ENCODE measurements around the gene TTC12.

TTC12 gene

DNA sequence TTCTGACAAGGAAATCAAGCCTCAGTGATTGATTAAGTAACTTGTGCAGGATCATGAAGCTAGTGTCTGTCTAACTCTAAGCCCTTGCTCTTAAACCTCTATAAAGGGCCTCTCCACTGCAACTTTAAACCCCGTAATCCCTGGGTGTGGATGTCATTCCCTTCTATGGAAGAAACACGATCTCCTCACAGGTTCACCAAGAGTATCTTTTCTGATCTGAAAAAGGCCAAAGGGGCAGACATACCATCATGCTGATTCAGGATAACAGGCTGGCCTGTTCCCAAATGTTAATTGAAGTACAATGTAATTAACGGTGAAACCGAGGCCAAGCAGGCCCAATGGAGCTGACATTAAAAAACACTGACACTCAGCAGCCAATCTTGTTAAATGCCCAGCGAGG lies 17.1 kb downstream of the TTC12 start:
- no peak for DNase-seq (ENCODE audit: low read depth in 2 of 2)

DNA sequence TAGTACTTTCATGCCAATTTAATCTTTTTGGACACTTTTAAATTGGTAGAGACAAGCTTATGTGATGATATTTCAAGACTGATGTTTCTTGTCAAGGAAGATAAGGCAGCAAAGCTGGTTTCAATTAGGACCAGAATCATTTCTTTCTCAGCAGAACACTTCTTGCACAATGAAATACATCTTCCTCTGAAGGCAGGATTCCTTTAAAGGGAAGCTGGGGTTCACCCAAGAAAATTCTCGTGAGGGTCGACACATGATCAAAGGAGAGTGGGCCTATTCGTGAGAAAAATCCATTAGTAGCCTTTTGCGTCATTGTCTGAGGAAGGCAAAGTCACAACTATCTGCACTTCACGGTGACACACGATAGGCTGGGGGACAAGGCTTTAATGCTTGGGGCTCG lies 17.6 kb downstream of the TTC12 start:
- no peak for DNase-seq (ENCODE audit: low read depth in 2 of 2)

DNA sequence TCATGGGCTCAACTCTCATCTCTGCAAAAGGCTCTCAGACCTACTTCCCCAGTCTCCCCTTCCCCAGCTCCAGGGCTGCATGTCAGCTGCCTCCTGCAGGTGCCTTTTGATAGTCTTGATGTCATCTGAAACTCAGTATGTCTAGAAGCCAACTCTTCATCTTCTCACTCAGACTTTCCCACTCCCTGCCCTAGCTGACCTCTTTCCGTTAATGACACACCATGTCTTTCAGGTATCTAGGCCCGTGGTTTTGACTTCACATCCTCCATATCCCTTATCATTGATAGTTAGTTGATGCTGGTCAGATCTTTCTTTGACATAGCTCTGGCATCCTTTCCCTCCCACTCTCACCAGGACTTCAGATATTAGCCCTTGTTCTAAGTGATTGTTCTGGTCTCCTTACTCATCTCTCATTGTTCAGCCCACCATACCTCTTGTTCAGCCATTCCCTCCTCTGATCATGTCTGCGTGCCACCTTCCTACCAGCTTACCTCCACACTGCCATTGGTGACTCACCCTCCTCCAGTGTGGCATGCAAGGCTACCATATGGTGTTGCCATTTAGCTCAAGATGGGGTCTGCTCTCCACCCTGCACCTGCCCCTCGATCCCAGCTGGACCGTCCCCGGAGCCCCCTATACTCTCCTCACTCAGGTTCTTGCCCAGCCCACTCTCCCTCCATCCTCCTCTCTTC lies 18.4 kb downstream of the TTC12 start:
- no peak for DNase-seq (ENCODE audit: low read depth in 2 of 2)

DNA sequence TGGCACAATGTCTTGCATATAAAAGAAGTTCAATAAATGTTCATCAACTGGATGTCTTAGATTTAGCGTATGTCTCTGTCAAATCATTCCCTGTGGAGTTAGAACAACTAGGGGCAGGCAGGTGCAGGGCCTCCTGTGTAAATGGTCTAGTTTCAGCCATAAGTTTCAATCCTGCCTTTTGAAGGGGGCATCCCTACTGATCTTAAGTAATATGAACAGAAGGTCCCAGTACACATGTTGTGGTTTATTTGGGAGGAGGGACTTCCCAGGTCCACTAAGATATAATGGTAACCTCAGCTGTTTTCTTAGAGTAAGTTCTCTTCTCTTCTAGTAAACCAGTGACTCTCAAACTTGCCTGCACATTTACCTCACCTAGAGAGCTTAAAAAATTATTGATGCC lies 19.8 kb downstream of the TTC12 start:
- no peak for DNase-seq (ENCODE audit: low read depth in 2 of 2)

DNA sequence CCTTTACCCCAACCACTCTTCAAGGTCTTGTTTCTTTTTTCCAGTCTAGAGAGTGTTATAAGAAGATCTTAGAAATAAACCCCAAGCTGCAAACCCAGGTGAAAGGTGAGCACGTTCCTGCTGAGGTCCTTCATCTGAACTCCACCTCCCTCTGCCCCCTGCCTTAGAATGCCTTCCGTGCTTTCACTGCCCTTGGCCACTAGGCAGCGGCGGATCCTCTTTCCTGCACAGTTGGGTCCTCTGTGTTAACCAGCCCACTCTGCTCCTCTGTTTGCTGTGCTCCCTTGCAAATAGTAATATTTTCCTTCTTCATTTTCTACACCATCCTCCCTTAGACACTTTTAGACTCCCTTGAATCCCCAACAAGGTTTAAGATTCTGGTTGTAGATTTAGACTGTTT lies 24.3 kb downstream of the TTC12 start:
- DNase-seq (ENCODE audit: low read depth in 2 of 2): no peak

DNA sequence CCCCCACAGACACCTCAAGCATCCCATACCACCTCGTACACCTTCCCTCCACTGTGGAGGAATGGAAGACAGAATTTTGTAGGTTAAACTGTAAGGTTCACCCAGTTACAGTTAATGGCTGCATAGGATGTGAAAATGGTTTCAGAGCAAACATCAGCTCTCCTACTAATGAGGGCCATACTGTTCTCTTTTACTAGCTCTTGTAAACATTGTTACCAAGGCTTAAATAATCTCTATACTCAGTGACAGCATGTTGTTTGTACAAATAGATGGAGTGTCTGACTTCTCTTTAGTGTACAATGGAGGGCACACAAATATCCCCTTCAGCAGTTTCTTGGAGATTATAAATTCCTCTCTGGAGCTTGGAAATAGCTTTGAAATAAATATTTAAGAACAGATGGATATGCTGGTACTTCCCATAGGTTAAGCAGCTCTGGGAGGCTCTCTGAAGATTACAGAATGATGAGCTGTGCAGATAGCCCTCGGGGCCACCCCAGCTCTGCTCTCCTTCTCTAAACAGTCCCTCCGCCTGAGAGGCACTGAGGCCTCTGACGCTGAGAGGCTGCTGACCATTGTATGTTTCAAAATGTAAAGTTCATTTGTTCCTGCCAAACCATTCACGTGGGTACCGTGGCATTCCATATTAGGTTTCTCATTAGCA lies 25.7 kb downstream of the TTC12 start:
- no peak for DNase-seq (ENCODE audit: low read depth in 2 of 2)

DNA sequence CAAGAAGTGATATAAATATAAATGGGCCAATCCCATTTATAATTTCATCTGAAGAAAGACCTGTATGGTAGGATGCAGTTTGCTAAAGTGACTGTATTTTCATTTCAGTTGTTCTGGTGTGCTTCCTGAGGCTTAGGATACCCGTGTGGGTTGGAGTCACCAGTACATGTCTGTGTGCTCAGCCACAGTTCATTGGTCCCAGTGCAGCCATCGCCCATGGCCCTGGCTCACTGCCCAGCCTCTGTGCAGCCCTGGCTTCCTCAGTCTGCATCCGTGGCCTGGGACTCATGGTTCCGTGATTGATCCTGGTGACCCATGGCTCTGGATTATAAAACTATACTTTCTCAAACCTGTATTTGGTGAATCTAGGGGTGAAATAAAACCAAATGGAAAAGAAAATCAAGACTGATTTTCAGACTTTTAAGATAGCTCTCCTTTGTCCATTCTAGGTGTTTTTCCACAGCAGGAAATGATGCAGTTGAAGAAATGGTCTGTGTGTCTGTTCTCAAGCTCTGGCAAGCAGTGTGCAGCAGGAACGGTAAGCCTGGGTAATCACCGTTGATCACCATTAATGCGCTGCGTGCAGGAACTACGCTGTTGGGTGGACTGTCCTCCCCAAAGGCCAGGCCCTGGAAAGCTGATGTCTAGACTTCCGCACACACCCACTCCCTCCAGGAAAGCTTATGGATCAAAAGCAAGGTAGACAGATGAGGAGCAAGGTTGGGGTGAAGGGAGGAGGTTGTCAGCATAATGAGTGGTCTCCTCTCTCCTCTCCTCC lies 27.2 kb downstream of the TTC12 start:
- DNase-seq (ENCODE audit: low read depth in 2 of 2): no peak

DNA sequence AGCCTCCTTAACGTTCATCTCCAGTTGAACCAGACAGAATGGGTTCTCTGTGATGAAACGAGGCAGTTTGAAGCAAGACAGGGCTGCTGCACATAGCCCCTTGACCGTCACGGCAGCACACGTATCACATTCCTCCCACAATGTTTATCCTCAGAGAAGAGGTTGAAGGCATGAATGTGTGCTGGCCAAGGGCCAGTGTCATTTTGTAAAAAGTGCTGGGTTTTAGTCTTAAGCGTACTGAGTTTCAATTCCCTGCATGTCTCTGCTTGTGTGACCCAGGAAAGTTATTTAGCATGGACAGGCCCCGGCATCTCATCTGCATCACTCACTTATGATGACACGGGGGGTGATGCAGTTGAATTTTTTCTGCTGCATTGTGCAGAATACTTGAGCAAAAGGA lies 31.6 kb downstream of the TTC12 start:
- no peak for DNase-seq (ENCODE audit: low read depth in 2 of 2)

DNA sequence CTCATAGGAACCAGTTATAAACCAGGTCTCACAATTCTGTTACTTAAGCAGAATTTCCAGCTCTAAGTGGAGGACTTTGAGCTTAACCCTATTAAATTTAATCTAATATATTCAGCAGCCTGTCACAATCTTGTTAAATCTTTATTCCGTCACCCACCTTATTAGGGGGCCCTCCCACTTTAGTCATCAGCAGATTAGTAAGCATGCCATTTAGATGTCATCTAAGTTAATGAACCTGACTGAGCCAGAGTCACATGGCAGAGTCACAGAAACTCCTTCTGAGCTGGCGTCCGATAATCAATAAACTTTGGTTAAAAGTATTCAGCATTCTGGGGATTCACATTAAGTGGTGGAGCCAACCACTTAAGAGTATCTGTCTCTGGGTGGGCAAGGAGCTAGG lies 35.1 kb downstream of the TTC12 start:
- no peak for DNase-seq (ENCODE audit: low read depth in 2 of 2)

DNA sequence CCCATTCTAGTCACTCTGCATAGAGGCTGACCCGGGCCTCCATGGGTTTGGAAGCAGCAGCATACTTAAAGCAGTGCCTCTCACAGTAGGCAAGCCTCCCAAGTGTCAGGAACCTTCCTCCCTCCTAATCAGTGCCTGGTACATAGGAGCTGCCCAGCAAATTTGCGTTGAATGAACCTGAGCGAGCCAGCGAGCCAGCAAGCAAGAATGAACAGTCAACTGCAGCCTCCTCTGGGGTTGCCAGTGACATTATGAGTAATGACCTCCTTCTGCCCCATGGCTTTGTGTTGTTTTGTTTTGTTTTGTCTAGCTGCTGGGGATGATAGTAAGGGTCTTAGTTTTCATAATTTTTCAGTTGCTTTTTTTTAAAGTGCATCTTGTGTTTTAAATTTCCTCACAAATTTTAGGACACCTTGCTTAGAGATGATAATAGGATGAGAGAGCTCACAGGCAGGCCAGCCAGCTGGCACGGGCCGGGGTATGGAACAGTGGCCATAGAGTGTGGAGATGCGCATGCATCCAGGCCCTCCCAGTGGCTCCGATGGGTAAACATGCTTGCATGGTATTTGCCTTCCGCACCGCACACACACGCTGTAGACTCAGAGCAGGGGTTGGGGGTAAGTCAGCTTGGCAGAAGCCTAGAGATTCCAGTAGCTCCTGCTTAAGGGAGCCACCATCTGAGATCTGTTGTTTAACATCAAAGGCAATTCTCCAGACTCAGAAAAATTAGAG lies 36.1 kb downstream of the TTC12 start:
- no peak for DNase-seq (ENCODE audit: low read depth in 2 of 2)

DNA sequence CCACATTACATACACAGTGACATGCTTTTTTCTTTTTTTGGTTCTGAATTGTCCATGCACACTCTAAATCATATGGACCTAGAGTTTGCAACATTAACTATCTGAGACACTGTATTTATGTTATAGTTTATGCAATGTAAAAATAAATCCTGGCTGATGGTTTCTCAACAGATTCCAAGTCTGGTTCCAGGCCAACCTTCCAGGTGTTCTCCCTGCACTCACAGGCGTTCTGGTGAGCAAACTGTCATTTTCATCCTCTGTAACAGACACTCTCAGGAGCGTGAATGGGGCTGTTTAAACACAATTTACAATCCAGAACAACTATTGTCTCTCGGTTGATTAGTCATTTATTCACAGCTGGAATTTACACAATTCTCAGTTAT lies 36.7 kb downstream of the TTC12 start:
- DNase-seq (ENCODE audit: low read depth in 2 of 2): no peak

DNA sequence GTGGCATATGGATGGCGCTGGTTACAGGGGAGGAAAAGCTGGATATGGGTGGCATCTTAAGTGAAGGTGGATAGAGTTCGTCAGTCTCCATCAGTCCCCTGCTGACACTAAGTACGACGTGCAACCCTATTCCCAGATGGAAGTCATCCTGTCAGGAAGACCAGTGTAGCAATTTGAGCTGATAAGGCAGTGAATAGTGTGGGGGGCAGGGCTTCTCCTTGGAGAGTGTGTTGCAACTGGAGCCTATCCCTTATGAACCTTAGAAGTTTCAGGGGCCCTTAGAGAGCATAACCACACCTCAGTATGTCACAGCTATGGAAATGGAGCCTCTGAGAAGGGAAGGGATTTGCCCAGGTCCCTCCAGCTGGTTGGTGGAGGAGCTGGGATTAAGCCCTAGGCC lies 37.1 kb downstream of the TTC12 start:
- no peak for DNase-seq (ENCODE audit: low read depth in 2 of 2)

DNA sequence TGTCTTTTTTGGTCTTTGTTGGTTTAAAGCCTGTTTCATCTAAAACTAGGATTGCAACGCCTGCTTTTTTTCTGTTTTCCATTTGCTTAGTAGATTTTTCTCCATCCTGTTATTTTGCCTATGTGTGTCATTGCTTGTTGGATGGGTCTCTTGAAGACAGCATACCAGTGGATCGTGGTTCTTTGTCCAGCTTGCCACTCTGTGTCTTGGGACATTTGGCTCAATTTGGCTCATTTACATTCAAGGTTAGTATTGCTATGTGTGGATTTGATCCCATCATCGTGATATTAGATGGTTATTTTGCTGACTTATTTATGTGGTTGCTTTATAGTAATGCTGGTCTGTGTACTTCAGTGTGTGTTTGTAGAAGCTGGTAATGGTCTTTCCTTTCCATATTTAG lies 41.8 kb downstream of the TTC12 start:
- DNase-seq (ENCODE audit: low read depth in 2 of 2): no peak

DNA sequence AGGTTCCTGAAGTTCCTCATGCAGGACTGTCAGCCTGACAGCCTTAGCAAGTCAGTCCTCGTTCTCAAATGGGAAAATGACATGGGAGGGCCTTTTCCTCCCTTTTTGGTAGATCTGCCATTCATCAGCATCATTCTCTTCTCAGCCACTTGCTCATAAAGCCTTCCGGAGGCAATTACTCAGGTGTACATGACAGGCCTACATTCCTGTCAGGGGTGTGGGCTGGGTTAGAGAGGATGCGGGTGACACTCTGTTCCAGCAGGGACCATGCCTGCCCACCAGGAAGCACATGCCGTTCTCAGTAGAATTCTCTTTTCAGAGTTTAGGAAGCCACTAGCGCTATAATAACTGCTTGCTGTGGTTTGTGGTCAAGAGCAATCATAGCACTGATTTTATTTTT lies 49.0 kb downstream of the TTC12 start:
- DNase-seq (ENCODE audit: low read depth in 2 of 2): no peak

DNA sequence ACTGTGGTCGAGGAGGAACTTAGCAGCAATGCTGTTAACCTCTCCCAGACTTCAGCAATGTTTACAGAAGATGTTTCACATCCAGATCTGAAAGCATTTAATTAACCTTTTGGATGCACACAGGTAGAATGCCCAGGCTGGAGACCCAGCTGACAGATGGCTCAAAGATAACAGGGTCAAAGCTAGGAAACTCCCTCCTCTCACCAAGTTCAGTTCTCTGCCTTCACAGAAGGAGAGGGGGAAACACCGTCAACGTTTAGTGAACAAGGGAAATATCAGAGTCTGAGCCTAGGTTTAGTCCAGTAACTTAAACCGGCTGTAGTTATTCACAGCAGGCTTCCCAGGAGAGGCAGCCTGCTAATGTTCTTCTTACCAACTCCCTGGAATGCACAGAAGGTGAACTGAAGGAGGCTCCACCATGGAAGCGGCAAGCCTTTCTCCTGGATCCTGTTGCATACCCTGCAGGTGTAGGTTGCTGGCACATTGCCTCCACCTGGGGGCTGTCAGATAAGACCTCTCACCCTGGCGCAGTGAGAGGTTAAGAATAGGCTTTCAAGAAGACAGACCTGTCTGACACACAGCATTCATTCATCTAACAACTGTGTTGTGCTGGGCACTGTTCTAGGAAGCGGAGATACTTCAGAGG lies 49.7 kb downstream of the TTC12 start:
- DNase-seq (ENCODE audit: low read depth in 2 of 2): no peak

DNA sequence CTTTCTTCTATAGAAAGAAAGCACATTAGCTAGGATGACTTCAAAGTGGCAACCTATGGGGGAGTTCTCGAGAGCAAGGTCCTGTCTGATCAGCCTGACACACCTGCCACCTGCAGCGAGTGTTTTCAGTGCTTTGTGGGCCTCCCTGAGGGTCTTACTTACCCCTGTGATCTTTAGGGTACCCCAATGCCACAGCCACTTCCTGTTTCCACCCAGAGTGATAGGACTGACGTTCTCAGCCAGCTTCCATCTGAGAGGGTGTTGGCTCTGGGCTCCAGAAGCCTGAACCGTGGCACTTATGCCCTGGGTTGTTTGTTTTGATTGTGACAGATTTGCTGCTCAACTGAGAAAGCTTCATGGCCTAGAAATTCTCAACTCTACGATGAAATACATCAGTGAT lies 51.5 kb downstream of the TTC12 start:
- no peak for DNase-seq (ENCODE audit: low read depth in 2 of 2)

DNA sequence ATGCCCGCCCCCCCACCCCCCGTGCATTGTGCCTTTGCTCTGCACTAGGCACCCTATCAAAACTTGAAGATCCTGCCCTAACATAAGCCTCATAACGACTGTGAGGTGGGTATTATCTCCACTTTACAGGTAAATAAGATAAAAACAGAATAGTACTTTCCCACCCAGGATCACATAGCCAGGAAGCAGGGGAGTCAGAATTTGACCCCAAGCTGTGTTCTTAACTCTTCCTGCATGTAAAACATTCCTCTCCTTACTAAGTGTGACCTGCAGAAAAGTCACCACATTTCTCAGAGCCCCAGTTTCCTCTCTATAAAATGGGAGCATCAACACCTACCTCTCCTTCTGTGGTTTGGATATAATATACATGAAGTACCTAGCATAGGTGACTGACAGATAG lies 55.0 kb downstream of the TTC12 start:
- DNase-seq (ENCODE audit: low read depth in 2 of 2): no peak

DNA sequence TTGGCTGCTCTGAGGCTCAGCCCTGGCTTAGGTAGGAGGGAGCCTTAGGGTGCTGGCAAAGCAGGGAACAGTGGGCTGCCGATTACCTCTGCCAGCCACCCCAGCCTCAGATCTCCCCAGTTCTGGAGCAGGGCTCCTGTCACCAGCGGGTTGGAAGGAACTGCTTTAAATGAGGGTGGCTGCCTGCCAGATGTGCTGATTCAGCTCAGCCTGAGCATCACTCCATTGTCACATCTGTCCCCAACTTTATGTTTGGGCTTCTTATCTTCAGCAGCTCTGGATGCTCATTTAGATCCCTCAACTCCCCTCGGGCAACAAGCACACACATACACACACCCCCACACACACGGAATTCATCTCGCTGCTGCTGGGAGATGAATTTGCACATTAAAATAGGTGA lies 56.3 kb downstream of the TTC12 start:
- no peak for DNase-seq (ENCODE audit: low read depth in 2 of 2)

DNA sequence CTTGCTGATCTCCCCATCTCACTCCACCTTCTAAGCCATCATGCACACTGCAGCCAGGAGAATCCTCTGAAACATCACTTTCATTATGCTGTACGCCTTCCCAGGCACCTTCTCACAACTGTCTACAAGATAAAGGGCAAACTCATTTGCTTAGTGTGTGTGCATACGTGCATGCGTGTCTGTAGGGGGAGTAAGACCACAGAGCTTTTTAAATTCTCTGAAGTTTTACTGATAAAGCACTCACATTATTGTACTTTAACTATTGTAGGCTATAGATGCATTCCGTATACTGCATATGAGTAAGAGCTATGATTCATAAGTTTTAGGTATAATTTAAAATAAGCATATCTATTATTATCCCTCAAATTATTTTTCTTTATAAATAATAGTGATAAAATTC lies 57.9 kb downstream of the TTC12 start:
- DNase-seq (ENCODE audit: low read depth in 2 of 2): no peak

DNA sequence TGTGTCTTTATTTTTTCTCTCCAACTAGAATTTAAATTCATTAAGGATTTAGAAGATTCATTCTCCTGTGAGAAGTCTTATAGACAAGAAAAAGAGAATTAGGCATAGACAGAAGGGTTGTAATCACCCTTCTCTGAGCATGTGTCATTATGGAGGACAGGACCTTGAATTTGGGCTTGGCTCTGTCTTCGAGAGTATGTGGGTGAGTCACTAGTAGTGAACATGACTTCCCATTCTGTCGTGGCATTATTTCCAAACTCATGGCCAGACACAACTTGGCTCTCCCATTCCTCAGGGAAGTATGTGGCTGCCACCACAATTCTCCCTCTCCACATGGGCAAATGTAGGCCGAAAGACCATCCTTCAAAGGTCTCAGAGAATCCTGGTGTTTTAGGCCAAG lies 58.9 kb downstream of the TTC12 start:
- DNase-seq (ENCODE audit: low read depth in 2 of 2): no peak

DNA sequence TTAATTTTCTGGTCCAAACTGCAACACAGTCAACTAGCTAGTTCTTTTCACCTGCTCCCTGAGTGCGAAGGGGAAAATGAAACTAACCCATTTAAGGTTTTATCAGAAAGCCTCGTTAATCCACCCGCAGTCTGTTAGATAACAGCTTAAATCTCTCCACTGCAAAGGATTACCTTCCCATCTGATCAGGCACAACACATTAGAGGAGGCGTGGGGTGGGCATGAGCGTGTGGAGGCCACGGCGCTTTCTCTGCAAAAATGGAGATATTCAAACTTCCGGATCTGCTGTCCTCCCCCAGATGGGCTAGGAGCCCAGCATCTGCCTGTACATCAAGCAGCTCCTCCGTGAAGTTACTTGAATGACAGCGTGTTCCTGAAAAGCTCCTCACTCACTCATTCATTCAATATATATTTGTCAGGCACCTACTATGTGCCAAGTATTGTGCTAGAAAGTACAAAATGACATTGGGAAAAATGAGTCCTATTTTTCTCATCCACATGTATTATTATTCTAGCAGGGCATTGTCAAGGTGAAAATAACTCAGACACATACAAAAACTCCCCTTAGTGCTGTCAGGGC lies 59.7 kb downstream of the TTC12 start:
- DNase-seq (ENCODE audit: low read depth in 2 of 2): no peak

DNA sequence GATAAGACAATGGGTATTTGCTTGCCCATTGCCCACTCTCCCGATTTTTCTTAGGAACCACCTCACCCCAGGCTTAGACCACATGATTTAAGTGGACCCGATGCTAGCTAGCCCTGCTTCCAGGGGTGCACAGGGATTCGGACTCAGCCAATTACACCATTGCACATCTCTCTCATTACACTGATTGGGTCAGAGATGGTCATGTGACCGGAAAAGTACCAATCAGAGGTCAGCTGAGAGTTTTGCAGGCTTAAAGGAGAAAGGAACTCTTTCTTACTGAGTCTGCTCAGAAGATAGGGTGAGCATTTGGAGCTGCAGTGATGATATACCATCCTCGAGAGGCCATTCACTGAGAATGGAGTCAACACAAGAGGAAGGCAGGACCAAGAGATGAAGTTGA lies 61.0 kb downstream of the TTC12 start:
- DNase-seq (ENCODE audit: low read depth in 2 of 2): no peak

All from stimulated activated CD8-positive, alpha-beta memory T cell treated with anti-CD3 and anti-CD28 coated beads, Interleukin-2, amount 100 ng/mL, for 1 hour (primary cell).